ENCODE data around the gene TMEM59.

The TMEM59 gene

GRCh38 chr1:53979712-53980450 is 73.1 kb downstream of the TMEM59 start:
- no peak for DNase-seq
